Keratinocyte (primary cell): ENCODE results near the gene DPH5. TPM values are rescaled to one million over a fixed set of nuclear protein-coding genes. Genes with fewer than 3 reads are reported as not detected.

Experiments
- DNase-seq: peaks from one replicate; pipeline ENCODE4 v3.0.0-alpha.2; 2011; ENCODE audit warnings: low read depth, missing footprints, low spot score
- FAIRE-seq: peaks from 2 replicates; lab custom pipeline; 2011; peaks lifted over from hg19 to GRCh38; lab: Jason Lieb, UNC
- H2AFZ ChIP-seq: 2 replicates; pipeline ENCODE4 v1.6.0; 2012; ENCODE audit warnings: low read length, control low read depth, inconsistent platforms; ENCODE audit not compliant: control insufficient read depth
- H3K27ac ChIP-seq: 2 replicates; pipeline ENCODE4 v1.5.1; 2011; ENCODE audit warnings: low read length; ENCODE audit not compliant: control insufficient read depth, insufficient read depth
- H3K27me3 ChIP-seq: 3 replicates; pipeline ENCODE4 v1.6.0; 2011; ENCODE audit warnings: low read length; ENCODE audit not compliant: control insufficient read depth, insufficient read depth; ENCODE audit errors: extremely low read depth
- H3K36me3 ChIP-seq, 2 experiments: 2 replicates in 1 of 2; 3 replicates in 1 of 2; pipeline ENCODE4 v1.5.1; 2011; ENCODE audit warnings: low read length in 2 of 2, mild to moderate bottlenecking in 1 of 2; ENCODE audit not compliant: control insufficient read depth in 2 of 2, insufficient read depth in 2 of 2; ENCODE audit errors: extremely low read depth in 1 of 2
- H3K4me1 ChIP-seq: 3 replicates; pipeline ENCODE4 v1.5.1; 2011; ENCODE audit warnings: low read length; ENCODE audit not compliant: control insufficient read depth, insufficient read depth; ENCODE audit errors: extremely low read depth
- H3K4me2 ChIP-seq: 3 replicates; pipeline ENCODE4 v1.6.0; 2011; ENCODE audit warnings: low read depth, low read length; ENCODE audit not compliant: control insufficient read depth, insufficient read depth; ENCODE audit errors: extremely low read depth
- H3K4me3 ChIP-seq, 3 experiments: fragments of 200-600 bp in 1 of 3; sonication (generic) in 1 of 3; 2 replicates in 2 of 3; 3 replicates in 1 of 3; pipeline ENCODE4 v1.5.1; 2011 to 2016; ENCODE audit warnings: low read length in 3 of 3, mild to moderate bottlenecking in 3 of 3, control low read depth in 2 of 3, inconsistent platforms in 1 of 3, low read depth in 1 of 3, mixed read lengths in 1 of 3, mixed run types in 1 of 3, moderate library complexity in 1 of 3; ENCODE audit not compliant: control insufficient read depth in 2 of 3, insufficient read depth in 2 of 3; ENCODE audit errors: extremely low read depth in 1 of 3
- H3K79me2 ChIP-seq: 2 replicates; pipeline ENCODE4 v1.6.0; 2012; ENCODE audit warnings: low read length; ENCODE audit not compliant: control insufficient read depth, insufficient read depth
- H3K9ac ChIP-seq: 3 replicates; pipeline ENCODE4 v1.6.0; 2011; ENCODE audit warnings: low read length; ENCODE audit not compliant: control insufficient read depth, insufficient read depth; ENCODE audit errors: extremely low read depth
- H3K9me1 ChIP-seq: 3 replicates; pipeline ENCODE4 v1.6.0; 2011; ENCODE audit warnings: low read length; ENCODE audit not compliant: control insufficient read depth, insufficient read depth; ENCODE audit errors: extremely low read depth
- H3K9me3 ChIP-seq: 2 replicates; pipeline ENCODE4 v1.5.1; 2012; ENCODE audit warnings: low read depth, low read length; ENCODE audit not compliant: control insufficient read depth
- H4K20me1 ChIP-seq: 3 replicates; pipeline ENCODE4 v1.6.0; 2011; ENCODE audit warnings: low read length; ENCODE audit not compliant: control insufficient read depth, insufficient read depth; ENCODE audit errors: extremely low read depth
- EZH2 ChIP-seq: IDR thresholded peaks from one replicate; pipeline ENCODE4 v1.6.1; 2012; ENCODE audit warnings: inconsistent platforms, mild to moderate bottlenecking, low read length, moderate library complexity
- dilution Hi-C: fragments of 300-500 bp; cut with MboI; formaldehyde crosslinking; loops from one replicate; pipeline ENCODE4 v1.7.0; 2020; ENCODE audit warnings: low sequenced_read_pairs; ENCODE audit not compliant: extremely low pct_ligation_motif_present
- polyA plus RNA-seq, 5 experiments: library from polyadenylated mRNA; depleted of rRNA in 3 of 5; stranded (reverse) in 3 of 5; stranded (forward) in 1 of 5; unstranded in 1 of 5; fragments of >200 nt; gene quantifications; 1 replicate in 1 of 5; 2 replicates in 3 of 5; 3 replicates in 1 of 5; pipeline versions ENCODE4 v1.2.1 to v1.2.3, GENCODE V29; 2011 to 2012; ENCODE audit warnings: missing spikeins in 2 of 5, low read depth in 1 of 5, low replicate concordance in 1 of 5
- TF ChIP-seq, protein P1 (sequence below), 3 experiments: IDR thresholded peaks in 1 of 3; conservative IDR thresholded peaks in 1 of 3; optimal IDR thresholded peaks in 1 of 3; 2 replicates in 2 of 3; 3 replicates in 1 of 3; pipeline versions ENCODE3 to v1.5.1; 2011; ENCODE audit warnings: low read length in 3 of 3, mild to moderate bottlenecking in 3 of 3, moderate library complexity in 2 of 3, control low read depth in 1 of 3, inconsistent platforms in 1 of 3; ENCODE audit not compliant: insufficient read depth in 2 of 3; ENCODE audit errors: extremely low read depth in 1 of 3

Gene DPH5
- polyA plus RNA-seq, 1 donor (not counting 4 experiments of a cell fraction or from before 2014, with no cell fraction given), result 98.0 TPM

DNA sequence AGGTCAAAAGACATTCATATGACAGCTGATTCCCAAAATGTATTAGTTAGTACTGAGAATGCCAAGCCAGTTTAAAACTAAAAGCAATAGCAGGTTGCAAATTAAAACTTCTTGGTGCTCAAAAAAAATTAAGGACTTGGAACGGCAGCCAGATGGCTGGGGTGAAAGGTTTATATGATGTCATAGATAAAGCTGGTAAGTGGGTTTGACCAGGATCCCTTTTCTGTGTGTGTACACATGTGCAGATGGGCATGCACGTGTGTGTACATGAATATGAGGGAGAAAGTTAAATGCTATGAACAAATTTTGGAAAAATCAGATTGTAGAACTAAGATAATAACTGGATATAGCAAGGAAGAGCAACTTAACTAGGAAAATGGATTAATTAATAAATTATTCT, 39.1 kb upstream of the DPH5 start:
- Histone ChIP-seq H4K20me1 (no peaks in the 10 kb centered on the region), H3K36me3 (no peaks in the 10 kb centered on the region), H2AFZ (no peak overlapping the region), H3K79me2 (no peaks in the 10 kb centered on the region), H3K9ac (no peak overlapping the region), H3K27ac (no peak overlapping the region), H3K9me3 (no peaks in the 10 kb centered on the region), H3K4me3 (no peak overlapping the region), H3K4me2 (no peak overlapping the region), H3K9me1 (no peaks in the 10 kb centered on the region), H3K4me1 (no peaks in the 10 kb centered on the region), H3K27me3 (no peaks in the 10 kb centered on the region)
- FAIRE-seq, result no peak
- dilution Hi-C loops, result no loop called here
- TF ChIP-seq, protein P1, sequence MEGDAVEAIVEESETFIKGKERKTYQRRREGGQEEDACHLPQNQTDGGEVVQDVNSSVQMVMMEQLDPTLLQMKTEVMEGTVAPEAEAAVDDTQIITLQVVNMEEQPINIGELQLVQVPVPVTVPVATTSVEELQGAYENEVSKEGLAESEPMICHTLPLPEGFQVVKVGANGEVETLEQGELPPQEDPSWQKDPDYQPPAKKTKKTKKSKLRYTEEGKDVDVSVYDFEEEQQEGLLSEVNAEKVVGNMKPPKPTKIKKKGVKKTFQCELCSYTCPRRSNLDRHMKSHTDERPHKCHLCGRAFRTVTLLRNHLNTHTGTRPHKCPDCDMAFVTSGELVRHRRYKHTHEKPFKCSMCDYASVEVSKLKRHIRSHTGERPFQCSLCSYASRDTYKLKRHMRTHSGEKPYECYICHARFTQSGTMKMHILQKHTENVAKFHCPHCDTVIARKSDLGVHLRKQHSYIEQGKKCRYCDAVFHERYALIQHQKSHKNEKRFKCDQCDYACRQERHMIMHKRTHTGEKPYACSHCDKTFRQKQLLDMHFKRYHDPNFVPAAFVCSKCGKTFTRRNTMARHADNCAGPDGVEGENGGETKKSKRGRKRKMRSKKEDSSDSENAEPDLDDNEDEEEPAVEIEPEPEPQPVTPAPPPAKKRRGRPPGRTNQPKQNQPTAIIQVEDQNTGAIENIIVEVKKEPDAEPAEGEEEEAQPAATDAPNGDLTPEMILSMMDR (optimal IDR thresholded peaks at IDR 0.05 in 1 of 3, IDR thresholded peaks at IDR 0.05 in 1 of 3, conservative IDR thresholded peaks at IDR 0.05 in 1 of 3; ENCODE audit: extremely low read depth in 1 of 3, insufficient read depth in 2 of 3, low read length in 3 of 3), result no peak
- TF ChIP-seq EZH2, result no peak
- DNase-seq, result no peak

DNA sequence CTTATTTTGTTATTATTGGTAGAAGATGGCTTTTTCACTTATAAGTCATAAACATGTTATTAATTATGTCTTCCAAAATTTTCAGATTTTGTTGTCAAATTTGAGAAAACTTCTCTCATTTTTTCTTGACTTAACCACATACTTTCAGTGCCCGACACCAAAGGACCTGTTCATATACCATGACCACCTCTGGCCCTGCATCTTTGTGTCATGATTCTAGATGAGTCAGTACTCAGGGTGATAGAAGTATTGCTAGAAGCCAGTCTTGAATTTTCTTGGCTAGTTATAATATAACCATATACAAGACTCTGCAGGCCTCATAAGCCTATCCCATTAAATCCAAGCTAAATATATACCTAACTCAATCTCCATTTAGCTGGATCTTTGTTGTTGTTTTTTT, 35.4 kb upstream of the DPH5 start:
- Histone ChIP-seq H3K9me3 (no peaks in the 10 kb centered on the region), H3K4me1 (no peaks in the 10 kb centered on the region), H3K27me3 (no peaks in the 10 kb centered on the region), H3K9me1 (no peaks in the 10 kb centered on the region), H3K79me2 (no peaks in the 10 kb centered on the region), H3K4me3 (no peak overlapping the region), H4K20me1 (no peaks in the 10 kb centered on the region), H2AFZ (no peak overlapping the region), H3K9ac (no peak overlapping the region), H3K27ac (no peak overlapping the region), H3K4me2 (no peak overlapping the region), H3K36me3 (no peaks in the 10 kb centered on the region)
- no peak for FAIRE-seq
- dilution Hi-C loops, result no loop called here
- no peak for TF ChIP-seq EZH2
- TF ChIP-seq, protein P1 (optimal IDR thresholded peaks at IDR 0.05 in 1 of 3, IDR thresholded peaks at IDR 0.05 in 1 of 3, conservative IDR thresholded peaks at IDR 0.05 in 1 of 3; ENCODE audit: extremely low read depth in 1 of 3, insufficient read depth in 2 of 3, low read length in 3 of 3), result no peak
- DNase-seq, result no peak
